Measurements from ENCODE around the gene LAIR2.
"Not testable (repeated sequence)": the region's sequence is repeated elsewhere in the genome, so short reads cannot be mapped to it uniquely, and the experiment has no call there.

The LAIR2 gene

DNA sequence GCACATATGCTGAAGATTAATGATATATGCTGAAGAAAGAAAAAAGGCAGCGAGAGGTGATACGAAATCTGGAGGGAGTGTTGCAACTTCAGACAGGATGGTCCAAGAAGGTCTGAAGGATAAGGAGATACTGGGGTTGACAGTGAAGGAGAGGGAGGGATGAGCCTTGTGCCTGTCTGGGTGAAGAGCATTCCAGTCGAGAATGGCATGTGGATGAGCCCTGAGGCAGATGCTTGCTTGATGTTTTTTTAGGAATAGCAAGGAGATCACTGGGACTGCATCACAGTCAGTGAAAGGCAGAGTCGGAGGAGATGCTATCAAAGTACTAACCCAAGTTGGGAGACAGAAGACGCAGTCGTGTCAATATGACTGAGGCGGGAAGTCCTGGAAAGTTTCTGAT lies 13.3 kb upstream of the LAIR2 start:
- TF ChIP-seq, protein P1, sequence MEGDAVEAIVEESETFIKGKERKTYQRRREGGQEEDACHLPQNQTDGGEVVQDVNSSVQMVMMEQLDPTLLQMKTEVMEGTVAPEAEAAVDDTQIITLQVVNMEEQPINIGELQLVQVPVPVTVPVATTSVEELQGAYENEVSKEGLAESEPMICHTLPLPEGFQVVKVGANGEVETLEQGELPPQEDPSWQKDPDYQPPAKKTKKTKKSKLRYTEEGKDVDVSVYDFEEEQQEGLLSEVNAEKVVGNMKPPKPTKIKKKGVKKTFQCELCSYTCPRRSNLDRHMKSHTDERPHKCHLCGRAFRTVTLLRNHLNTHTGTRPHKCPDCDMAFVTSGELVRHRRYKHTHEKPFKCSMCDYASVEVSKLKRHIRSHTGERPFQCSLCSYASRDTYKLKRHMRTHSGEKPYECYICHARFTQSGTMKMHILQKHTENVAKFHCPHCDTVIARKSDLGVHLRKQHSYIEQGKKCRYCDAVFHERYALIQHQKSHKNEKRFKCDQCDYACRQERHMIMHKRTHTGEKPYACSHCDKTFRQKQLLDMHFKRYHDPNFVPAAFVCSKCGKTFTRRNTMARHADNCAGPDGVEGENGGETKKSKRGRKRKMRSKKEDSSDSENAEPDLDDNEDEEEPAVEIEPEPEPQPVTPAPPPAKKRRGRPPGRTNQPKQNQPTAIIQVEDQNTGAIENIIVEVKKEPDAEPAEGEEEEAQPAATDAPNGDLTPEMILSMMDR (IDR thresholded peaks at IDR 0.05; ENCODE audit: insufficient read depth, low read depth, low read length, missing control alignments): no peak
- no peak overlapping the region for H3K4me3 ChIP-seq (ENCODE audit: low read length)
- no peak for DNase-seq (ENCODE audit: low read depth)

DNA sequence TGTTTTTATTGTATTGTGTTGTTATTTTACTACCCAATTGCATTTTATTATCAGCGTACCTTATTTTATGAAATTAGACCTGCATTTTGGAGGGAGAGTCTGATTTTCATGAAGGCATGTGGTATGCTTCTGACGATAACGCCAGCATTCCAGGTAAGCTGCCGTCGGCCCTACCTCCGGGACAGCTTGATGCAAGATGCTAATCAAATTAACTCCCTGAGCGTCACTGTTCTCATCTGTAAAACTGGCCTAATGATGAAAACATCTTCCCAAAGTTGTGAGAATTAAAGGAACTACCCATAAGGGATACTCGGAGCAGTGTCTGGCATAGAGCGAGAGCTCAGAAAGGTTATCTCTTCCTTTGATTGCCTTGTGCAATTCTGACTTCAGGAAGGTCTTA lies 12.9 kb upstream of the LAIR2 start:
- DNase-seq (ENCODE audit: low read depth): no peak

DNA sequence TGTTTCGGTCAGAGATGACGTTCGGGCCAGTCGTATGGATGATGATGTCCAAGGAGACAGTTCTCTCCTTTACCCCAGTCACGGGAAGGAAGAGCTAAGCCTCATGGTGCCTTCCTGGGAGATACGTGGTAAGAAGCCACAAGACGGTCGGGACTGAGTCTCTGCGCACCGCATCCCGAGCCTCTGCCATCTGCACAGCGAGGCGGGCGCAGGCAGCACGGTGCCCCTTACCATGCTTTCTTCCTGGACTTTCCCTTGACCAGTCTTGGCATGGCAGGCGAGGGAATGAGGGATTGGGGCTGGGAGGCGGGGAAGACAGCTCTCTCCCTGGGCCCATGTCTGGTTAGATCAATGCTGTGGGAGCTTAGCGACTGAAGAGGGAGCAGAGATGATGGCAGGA lies 10.1 kb upstream of the LAIR2 start:
- TF ChIP-seq, protein P1 (IDR thresholded peaks at IDR 0.05; ENCODE audit: insufficient read depth, low read depth, low read length, missing control alignments): no peak
- no peak for DNase-seq (ENCODE audit: low read depth)
- H3K4me3 ChIP-seq (ENCODE audit: low read length): no peak overlapping the region

More for the DNA sequence above, 12.9 kb upstream of the LAIR2 start:
- TF ChIP-seq, protein P1 (IDR thresholded peaks at IDR 0.05; ENCODE audit: insufficient read depth, low read depth, low read length, missing control alignments): no peak
- H3K4me3 ChIP-seq (ENCODE audit: low read length): no peak overlapping the region

DNA sequence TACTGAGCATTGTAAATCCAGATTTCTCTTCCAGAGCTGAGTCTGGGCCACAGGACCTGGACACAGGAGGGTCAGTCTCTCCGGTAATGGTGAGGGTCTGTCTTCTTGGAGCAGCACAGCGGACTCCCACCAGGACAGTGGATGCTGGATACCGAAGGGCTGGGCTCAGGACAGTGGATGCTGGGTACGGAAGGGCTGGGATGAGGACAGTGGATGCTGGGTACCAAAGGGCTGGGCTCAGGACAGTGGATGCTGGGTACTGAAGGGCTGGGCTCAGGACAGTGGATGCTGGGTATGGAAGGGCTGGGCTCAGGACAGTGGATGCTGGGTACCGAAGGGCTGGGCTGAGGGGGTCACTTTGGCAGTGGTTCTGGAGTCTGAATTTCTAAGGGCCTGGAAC lies 9.6 kb upstream of the LAIR2 start:
- H3K4me3 ChIP-seq (ENCODE audit: low read length); DNase-seq (ENCODE audit: low read depth): not testable (repeated sequence)

DNA sequence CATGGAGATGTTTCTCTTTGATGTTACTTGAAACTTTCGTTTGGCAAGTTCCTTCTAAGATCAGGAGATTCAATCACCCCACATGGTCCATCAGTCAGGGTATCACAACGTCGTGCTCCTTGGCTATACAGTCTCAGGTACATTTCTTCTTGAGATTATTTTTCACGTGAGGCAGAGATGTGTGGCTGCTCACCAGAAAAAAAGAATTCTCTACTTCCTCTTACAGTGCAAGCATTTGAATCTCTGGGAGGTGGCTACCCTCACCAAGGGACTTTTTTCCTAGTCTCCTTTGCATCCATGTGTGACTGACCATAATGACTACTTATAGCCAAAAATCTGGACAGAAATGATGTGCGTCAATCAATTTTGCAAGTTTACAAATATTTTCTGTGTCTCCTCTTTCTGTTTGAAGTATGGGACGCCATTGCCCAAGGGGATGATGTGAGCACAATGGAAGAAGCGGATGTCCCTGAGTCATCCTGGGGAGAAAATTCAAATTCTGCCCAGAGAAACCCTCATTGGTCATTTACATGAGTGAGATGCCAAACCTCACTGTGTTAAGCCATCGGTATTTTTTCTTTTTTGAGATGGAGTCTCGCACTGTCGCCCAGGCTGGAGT lies 8.6 kb upstream of the LAIR2 start:
- TF ChIP-seq, protein P1 (IDR thresholded peaks at IDR 0.05; ENCODE audit: insufficient read depth, low read depth, low read length, missing control alignments): no peak
- H3K4me3 ChIP-seq (ENCODE audit: low read length): no peak overlapping the region
- DNase-seq (ENCODE audit: low read depth): no peak

DNA sequence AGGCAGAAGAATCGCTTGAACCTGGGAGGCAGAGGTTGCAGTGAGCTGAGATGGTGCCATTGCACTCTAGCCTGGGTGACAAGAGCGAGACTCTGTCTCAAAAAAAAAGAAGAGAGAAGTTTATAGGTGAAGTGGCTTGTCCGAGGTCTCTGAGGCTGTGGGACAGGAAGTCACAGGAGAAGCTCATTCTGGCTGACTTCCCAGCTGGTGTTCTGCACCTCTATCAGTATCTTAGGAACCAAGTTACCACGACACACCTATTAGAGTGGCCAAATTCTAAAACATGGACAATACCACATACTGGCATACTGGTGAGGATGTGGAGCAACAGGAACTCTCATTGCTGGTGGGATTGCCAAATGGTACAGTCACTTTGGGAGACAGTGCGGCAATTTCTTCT lies 7.3 kb upstream of the LAIR2 start:
- not testable (repeated sequence) for DNase-seq (ENCODE audit: low read depth); H3K4me3 ChIP-seq (ENCODE audit: low read length)

DNA sequence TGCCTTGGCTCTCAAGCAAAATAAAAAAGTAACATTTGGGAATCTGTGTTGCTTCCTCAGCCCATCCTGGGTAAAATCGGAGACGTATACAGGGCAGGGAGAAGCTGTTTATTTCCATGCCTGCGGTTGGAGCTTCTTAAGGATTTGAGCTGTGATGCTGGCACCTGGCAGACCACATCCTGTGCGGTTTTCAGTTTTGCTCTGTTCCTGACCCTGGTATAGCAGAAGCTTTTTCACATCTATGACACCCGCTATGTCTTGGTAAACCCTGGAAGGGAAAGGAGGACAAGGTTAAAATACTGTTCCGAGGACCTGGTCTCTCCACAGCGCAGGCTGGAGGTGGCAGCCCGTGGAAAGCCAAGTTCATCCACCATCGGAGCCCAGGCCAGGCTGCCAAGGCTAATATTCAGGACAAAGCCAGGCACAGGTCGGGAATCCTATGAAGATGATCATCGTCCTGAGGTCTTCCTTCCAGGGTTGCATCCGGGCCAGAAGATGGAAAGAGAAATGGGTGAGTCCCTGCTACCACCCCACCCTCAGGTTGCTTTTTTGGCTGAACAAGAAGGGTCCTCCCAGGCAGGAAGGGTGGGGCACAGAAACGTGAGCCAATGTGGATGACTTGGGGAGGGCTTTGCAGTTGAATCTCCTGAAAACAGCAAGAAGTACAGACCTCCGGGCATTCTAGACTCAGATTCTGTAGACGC lies 4.7 kb upstream of the LAIR2 start:
- H3K4me3 ChIP-seq (ENCODE audit: low read length); DNase-seq (ENCODE audit: low read depth): not testable (repeated sequence)

DNA sequence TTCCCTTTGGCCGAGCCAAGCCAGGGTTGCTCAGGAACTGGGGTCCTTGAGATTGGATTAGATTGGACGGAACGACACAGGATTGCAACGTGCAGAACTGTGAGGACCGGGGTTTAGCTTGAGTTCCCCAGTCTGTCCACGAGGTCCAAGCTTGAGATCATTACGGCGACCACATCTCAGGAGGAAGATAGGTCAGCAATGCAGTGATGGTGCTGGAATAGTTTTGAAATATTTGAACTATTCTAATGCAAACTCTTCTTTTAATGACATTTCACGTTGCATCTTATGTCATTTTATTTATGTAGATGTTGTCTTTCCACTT lies 4.2 kb upstream of the LAIR2 start:
- not testable (repeated sequence) for DNase-seq (ENCODE audit: low read depth); H3K4me3 ChIP-seq (ENCODE audit: low read length)

DNA sequence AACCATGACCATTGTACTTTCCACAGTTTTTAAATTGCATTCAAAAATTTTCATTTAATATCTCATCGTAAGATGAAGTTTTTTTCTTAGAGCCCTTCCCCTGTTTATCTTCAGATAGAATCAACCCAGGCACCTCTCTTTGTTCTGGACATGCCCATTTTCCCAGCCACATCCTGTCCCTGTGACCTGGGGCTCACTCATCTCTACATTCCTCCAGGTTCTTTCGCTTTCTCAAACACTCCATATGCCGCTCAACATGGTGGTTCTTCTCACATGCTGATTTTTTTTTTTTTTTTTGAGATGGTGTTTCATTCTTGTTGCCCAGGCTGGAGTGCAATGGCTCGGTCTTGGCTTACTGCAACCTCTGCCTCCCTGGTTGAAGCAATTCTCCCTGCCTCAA lies 2.9 kb downstream of the LAIR2 start:
- H3K4me3 ChIP-seq (ENCODE audit: low read length); DNase-seq (ENCODE audit: low read depth): not testable (repeated sequence)

DNA sequence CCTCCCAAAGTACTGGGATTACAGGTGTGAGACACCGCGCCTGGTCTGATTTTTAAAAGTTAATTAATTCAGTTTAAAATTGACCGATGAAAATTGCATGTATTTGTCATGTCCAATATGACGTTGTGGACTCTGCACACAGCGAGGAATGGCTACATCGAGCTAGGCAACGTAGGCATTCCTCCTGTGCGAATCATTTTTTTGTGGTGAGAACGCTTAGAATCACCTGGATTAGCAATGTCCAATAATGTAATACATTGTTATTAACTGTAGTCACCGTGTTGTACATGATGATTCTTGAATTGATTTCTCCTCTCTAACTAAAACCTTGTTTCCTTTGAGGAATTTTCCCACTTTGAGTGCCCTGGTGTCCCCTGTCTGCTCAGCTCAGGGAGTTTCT lies 3.4 kb downstream of the LAIR2 start:
- TF ChIP-seq, protein P1 (IDR thresholded peaks at IDR 0.05; ENCODE audit: insufficient read depth, low read depth, low read length, missing control alignments): no peak
- no peak for DNase-seq (ENCODE audit: low read depth)
- H3K4me3 ChIP-seq (ENCODE audit: low read length): no peak overlapping the region

DNA sequence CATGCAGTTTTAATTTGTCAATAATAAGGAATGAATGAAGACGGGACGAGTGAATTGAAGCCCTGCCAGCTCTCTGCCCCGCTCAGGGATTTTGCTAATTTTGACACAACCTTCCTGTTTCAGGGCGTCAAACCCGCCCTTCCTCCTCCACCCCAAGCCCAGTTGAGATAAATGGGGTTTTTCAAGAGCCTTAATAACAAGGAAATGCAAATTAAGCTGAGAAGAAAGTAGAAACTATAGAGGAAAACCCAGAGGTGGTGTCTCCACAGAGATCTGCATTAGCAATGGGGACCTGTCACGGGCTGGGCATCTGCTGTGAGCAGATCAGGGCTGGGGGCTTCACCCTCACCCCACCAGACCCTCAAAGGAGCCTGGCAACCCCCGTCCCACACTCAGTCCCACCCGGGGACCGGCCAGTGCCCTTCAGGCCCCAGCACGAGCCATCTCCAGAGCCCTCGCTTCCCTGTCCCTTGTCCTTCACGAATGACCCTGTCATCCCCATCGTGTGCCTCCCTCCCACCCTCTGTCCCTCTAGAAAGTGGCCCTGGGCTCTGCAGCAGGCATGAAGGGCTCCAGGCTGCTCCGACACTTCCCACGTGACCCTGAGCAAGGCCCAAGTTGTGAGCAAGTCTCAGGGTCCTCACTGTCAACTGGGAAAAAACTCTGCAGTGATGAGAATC lies 4.5 kb downstream of the LAIR2 start:
- not testable (repeated sequence) for H3K4me3 ChIP-seq (ENCODE audit: low read length); DNase-seq (ENCODE audit: low read depth)

All from epithelial cell of esophagus (primary cell).